ENCODE measurements around the gene CAPN7. TPM values are rescaled to one million over a fixed set of nuclear protein-coding genes. Genes with fewer than 3 reads are reported as not detected.
"Not testable (repeated sequence)": the region's sequence is repeated elsewhere in the genome, so short reads cannot be mapped to it uniquely, and the experiment has no call there.

Gene CAPN7
- total RNA-seq, 1 donor from 2014 or later: 49.5 TPM

GRCh38 chr3:15164340-15164739 lies 41.7 kb upstream of the CAPN7 start:
- peaks cover 38% of the 10 kb centered on the region for H3K27me3 Mint-ChIP-seq (ENCODE audit: unreplicated experiment)
- TF ChIP-seq CTCF (IDR thresholded peaks at IDR 0.05): no peak
- no peak overlapping the region for H3K27ac Mint-ChIP-seq (ENCODE audit: unreplicated experiment)
- H3K4me3 Mint-ChIP-seq (ENCODE audit: unreplicated experiment): no peak overlapping the region
- DNase-seq (ENCODE audit: extremely low spot score, unreplicated experiment): no peak
- H3K4me1 Mint-ChIP-seq (ENCODE audit: unreplicated experiment): peaks cover 3% of the 10 kb centered on the region
- no peaks in the 10 kb centered on the region for H3K36me3 Mint-ChIP-seq (ENCODE audit: unreplicated experiment)
- no peaks in the 10 kb centered on the region for H3K9me3 Mint-ChIP-seq (ENCODE audit: unreplicated experiment)

GRCh38 chr3:15165061-15165460 lies 41.0 kb upstream of the CAPN7 start:
- Mint-ChIP-seq H3K4me1 (ENCODE audit: unreplicated experiment) (peaks cover 3% of the 10 kb centered on the region), H3K4me3 (ENCODE audit: unreplicated experiment) (no peak overlapping the region), H3K36me3 (ENCODE audit: unreplicated experiment) (no peaks in the 10 kb centered on the region), H3K27me3 (ENCODE audit: unreplicated experiment) (peaks cover 42% of the 10 kb centered on the region), H3K9me3 (ENCODE audit: unreplicated experiment) (no peaks in the 10 kb centered on the region), H3K27ac (ENCODE audit: unreplicated experiment) (no peak overlapping the region)
- DNase-seq (ENCODE audit: extremely low spot score, unreplicated experiment): no peak
- TF ChIP-seq CTCF (IDR thresholded peaks at IDR 0.05): no peak

- H3K9me3 Mint-ChIP-seq (ENCODE audit: unreplicated experiment); H3K4me1 Mint-ChIP-seq (ENCODE audit: unreplicated experiment); H3K36me3 Mint-ChIP-seq (ENCODE audit: unreplicated experiment): not testable (repeated sequence)
These were observed 39.7 kb upstream of the CAPN7 start for GRCh38 chr3:15166391-15166790.

GRCh38 chr3:15171096-15171495 lies 35.0 kb upstream of the CAPN7 start:
- no peaks in the 10 kb centered on the region for H3K9me3 Mint-ChIP-seq (ENCODE audit: unreplicated experiment)
- H3K36me3 Mint-ChIP-seq (ENCODE audit: unreplicated experiment): no peaks in the 10 kb centered on the region
- no peaks in the 10 kb centered on the region for H3K4me1 Mint-ChIP-seq (ENCODE audit: unreplicated experiment)
- H3K4me3 Mint-ChIP-seq (ENCODE audit: unreplicated experiment): no peak overlapping the region
- no peak for DNase-seq (ENCODE audit: extremely low spot score, unreplicated experiment)
- peaks cover 82% of the 10 kb centered on the region for H3K27me3 Mint-ChIP-seq (ENCODE audit: unreplicated experiment)
- no peak overlapping the region for H3K27ac Mint-ChIP-seq (ENCODE audit: unreplicated experiment)
- no peak for TF ChIP-seq CTCF (IDR thresholded peaks at IDR 0.05)

More at GRCh38 chr3:15166391-15166790, 39.7 kb upstream of the CAPN7 start:
- not testable (repeated sequence) for H3K4me3 Mint-ChIP-seq (ENCODE audit: unreplicated experiment); DNase-seq (ENCODE audit: extremely low spot score, unreplicated experiment); H3K27ac Mint-ChIP-seq (ENCODE audit: unreplicated experiment)
- peaks cover 48% of the 10 kb centered on the region for H3K27me3 Mint-ChIP-seq (ENCODE audit: unreplicated experiment)

- Mint-ChIP-seq H3K4me3 (ENCODE audit: unreplicated experiment) (no peak overlapping the region), H3K27ac (ENCODE audit: unreplicated experiment) (no peak overlapping the region), H3K27me3 (ENCODE audit: unreplicated experiment) (peaks cover 71% of the 10 kb centered on the region), H3K4me1 (ENCODE audit: unreplicated experiment) (no peaks in the 10 kb centered on the region), H3K9me3 (ENCODE audit: unreplicated experiment) (no peaks in the 10 kb centered on the region), H3K36me3 (ENCODE audit: unreplicated experiment) (no peaks in the 10 kb centered on the region)
- no peak for TF ChIP-seq CTCF (IDR thresholded peaks at IDR 0.05)
- DNase-seq (ENCODE audit: extremely low spot score, unreplicated experiment): no peak
These were observed 33.2 kb upstream of the CAPN7 start for GRCh38 chr3:15172806-15173205.

GRCh38 chr3:15174953-15175352 lies 31.1 kb upstream of the CAPN7 start:
- DNase-seq (ENCODE audit: extremely low spot score, unreplicated experiment): no peak
- H3K4me3 Mint-ChIP-seq (ENCODE audit: unreplicated experiment): no peak overlapping the region
- peaks cover 72% of the 10 kb centered on the region for H3K27me3 Mint-ChIP-seq (ENCODE audit: unreplicated experiment)
- no peaks in the 10 kb centered on the region for H3K4me1 Mint-ChIP-seq (ENCODE audit: unreplicated experiment)
- no peaks in the 10 kb centered on the region for H3K9me3 Mint-ChIP-seq (ENCODE audit: unreplicated experiment)
- H3K27ac Mint-ChIP-seq (ENCODE audit: unreplicated experiment): no peak overlapping the region
- no peak for TF ChIP-seq CTCF (IDR thresholded peaks at IDR 0.05)
- H3K36me3 Mint-ChIP-seq (ENCODE audit: unreplicated experiment): no peaks in the 10 kb centered on the region
